HepG2 (cell line): ENCODE data around the gene CD300LF. TPM values are rescaled to one million over a fixed set of nuclear protein-coding genes. Genes with fewer than 3 reads are reported as not detected.

ENCODE experiments used
- ATAC-seq: fragments of 200-7000 bp; cut with Tn5 transposase; 3 replicates; pipeline ENCODE4 v1.9.1; 2020; ENCODE audit warnings: mild to moderate bottlenecking, moderate library complexity
- BruUV-seq: library from RNA; stranded (reverse); fragments of 400-500 nt; replicated peaks from 2 replicates; lab custom pipeline; 2021; lab: Mats Ljungman, UMichigan
- CTCF ChIA-PET: fragments of 300-600 bp; formaldehyde crosslinking; extraction: SDS; loops from one replicate; lab custom pipeline; 2021; ENCODE audit warnings: low total read pairs, inconsistent platforms, low intra/inter-chr PET ratio; lab: Yijun Ruan, JAX
- POLR2A ChIA-PET: fragments of 350-600 bp; sonication (Branson Sonifier 250); formaldehyde crosslinking; loops from one replicate; lab custom pipeline; 2020; ENCODE audit warnings: antibody characterized with exemption, inconsistent platforms; lab: Yijun Ruan, JAX
- DNase-seq: peaks from one replicate; pipeline ENCODE4 v3.0.0-alpha.2; 2015; ENCODE audit warnings: low spot score
- FAIRE-seq: peaks from 3 replicates; lab custom pipeline; 2011; peaks lifted over from hg19 to GRCh38; lab: Jason Lieb, UNC
- H2AFZ ChIP-seq: one replicate; pipeline ENCODE4 v1.6.1; 2011; ENCODE audit warnings: low read length, inconsistent platforms
- H3K27ac ChIP-seq: fragments of 300-600 bp; 3 replicates; pipeline ENCODE4 v1.8.0; 2011; ENCODE audit warnings: mixed run types, mild to moderate bottlenecking, mixed read lengths, low read length, inconsistent platforms; ENCODE audit not compliant: insufficient read depth; ENCODE audit errors: extremely low read length
- H3K27me3 ChIP-seq, 2 experiments: fragments of 200-600 bp in 1 of 2; 2 replicates in 1 of 2; 3 replicates in 1 of 2; pipeline versions ENCODE4 v1.6.0 to v1.8.0; 2011; ENCODE audit warnings: low read length in 2 of 2, mild to moderate bottlenecking in 2 of 2, moderate library complexity in 2 of 2, inconsistent platforms in 1 of 2; ENCODE audit not compliant: insufficient read depth in 2 of 2, control insufficient read depth in 1 of 2
- H3K36me3 ChIP-seq, 2 experiments: fragments of 200-600 bp in 1 of 2; replicated peaks in 1 of 2; 2 replicates in 1 of 2; 3 replicates in 1 of 2; pipeline versions ENCODE4 v1.5.1 to v1.8.0; 2011; ENCODE audit warnings: low read length in 2 of 2, inconsistent platforms in 1 of 2; ENCODE audit not compliant: insufficient read depth in 2 of 2, control insufficient read depth in 1 of 2
- H3K4me1 ChIP-seq: 2 replicates; pipeline ENCODE4 v1.5.1; 2012; ENCODE audit warnings: low read length, inconsistent platforms; ENCODE audit not compliant: insufficient read depth
- H3K4me2 ChIP-seq: 2 replicates; pipeline ENCODE4 v1.6.0; 2011; ENCODE audit warnings: low read depth, low read length, inconsistent platforms
- H3K4me3 ChIP-seq, 3 experiments: fragments of 200-600 bp in 1 of 3; sonication (generic), shearing (Covaris generic) in 1 of 3; replicated peaks in 1 of 3; 2 replicates each; pipeline ENCODE4 v1.5.1; 2011 to 2016; ENCODE audit warnings: low read length in 3 of 3, inconsistent platforms in 2 of 3, low read depth in 2 of 3, mild to moderate bottlenecking in 2 of 3, control low read depth in 1 of 3, mixed read lengths in 1 of 3; ENCODE audit not compliant: insufficient read depth in 1 of 3
- H3K79me2 ChIP-seq: one replicate; pipeline ENCODE4 v1.6.1; 2011; ENCODE audit warnings: low read length, inconsistent platforms; ENCODE audit not compliant: insufficient read depth
- H3K9ac ChIP-seq: 2 replicates; pipeline ENCODE4 v1.6.0; 2011; ENCODE audit warnings: mild to moderate bottlenecking, low read depth, low read length, inconsistent platforms; ENCODE audit not compliant: insufficient read depth
- H3K9me3 ChIP-seq: 2 replicates; pipeline ENCODE4 v1.5.1; 2012; ENCODE audit warnings: mild to moderate bottlenecking, low read length
- H4K20me1 ChIP-seq: 2 replicates; pipeline ENCODE4 v1.6.0; 2011; ENCODE audit warnings: inconsistent platforms, mild to moderate bottlenecking, low read length, moderate library complexity; ENCODE audit not compliant: insufficient read depth
- HHEX ChIP-seq: IDR thresholded peaks from 2 replicates; pipeline ENCODE4 v1.6.1; 2016; ENCODE audit warnings: control low read depth
- NR2C2 ChIP-seq: sonication (generic); formaldehyde crosslinking; IDR thresholded peaks from 2 replicates; pipeline ENCODE4 v1.4.0; 2020; ENCODE audit warnings: missing genetic modification reagents, mild to moderate bottlenecking, moderate library complexity, borderline replicate concordance
- SMC3 ChIP-seq: IDR thresholded peaks from 2 replicates; pipeline ENCODE4 v1.6.1; 2011; ENCODE audit warnings: low read length, improper control_type of control experiment
- ZNF256 ChIP-seq: sonication (generic); formaldehyde crosslinking; conservative IDR thresholded peaks from 2 replicates; pipeline ENCODE4 v1.4.0; 2020; ENCODE audit warnings: missing genetic modification reagents
- ZNF33A ChIP-seq: sonication (generic); formaldehyde crosslinking; IDR thresholded peaks from 2 replicates; pipeline ENCODE4 v1.5.1; 2020; ENCODE audit warnings: missing genetic modification reagents, mild to moderate bottlenecking, moderate library complexity, borderline replicate concordance
- WGBS: methylation state at CpG from one replicate; pipeline ENCODE4 v1.1.6; 2017; ENCODE audit warnings: low lambda C conversion rate; 5-methylcytosine and 5-hydroxymethylcytosine counted together
- in situ Hi-C: cut with HindIII; loops from 2 replicates; pipeline ENCODE4 v1.10.0; 2017; ENCODE audit warnings: low pct_unique_long_range_greater_than_20kb; ENCODE audit not compliant: extremely low pct_ligation_motif_present
- intact Hi-C: fragments of 100-400 bp; cut with micrococcal nuclease; formaldehyde crosslinking; loops from one replicate; pipeline ENCODE4 v1.10.0; 2022; ENCODE audit not compliant: unreplicated experiment
- polyA plus RNA-seq, 8 experiments: library from polyadenylated mRNA; depleted of rRNA in 3 of 8; stranded (reverse) in 7 of 8; unstranded in 1 of 8; fragments of >200 nt; fragmentation: Illumina TruSeq in 4 of 8; extraction: Trizol in 4 of 8; gene quantifications; 2 replicates each; pipeline versions ENCODE4 v1.2.1 to v1.2.3, GENCODE V29; 2011 to 2016; ENCODE audit warnings: low read depth in 4 of 8, missing spikeins in 1 of 8, mixed read lengths in 1 of 8; ENCODE audit not compliant: insufficient read depth in 1 of 8
- total RNA-seq, 5 experiments: library from RNA; depleted of rRNA; stranded (reverse); fragments of >200 nt; fragmentation: Illumina TruSeq; extraction: Trizol; gene quantifications; 2 replicates each; pipeline ENCODE4 v1.2.3, GENCODE V29; 2016; ENCODE audit warnings: low read depth in 1 of 5
- TF ChIP-seq, protein P1 (sequence below): sonication (generic); formaldehyde crosslinking; IDR thresholded peaks from 2 replicates; pipeline ENCODE4 v1.5.0; 2020; ENCODE audit warnings: mild to moderate bottlenecking, missing genetic modification reagents, borderline replicate concordance
- TF ChIP-seq, protein P2 (sequence below): sonication (generic); formaldehyde crosslinking; IDR thresholded peaks from 2 replicates; pipeline ENCODE4 v1.5.0; 2020; ENCODE audit warnings: mild to moderate bottlenecking, missing genetic modification reagents, borderline replicate concordance
- TF ChIP-seq, protein P3 (sequence below): sonication (generic); formaldehyde crosslinking; IDR thresholded peaks from 2 replicates; pipeline ENCODE4 v1.9.0; 2022; ENCODE audit warnings: missing genetic modification reagents, mild to moderate bottlenecking, borderline replicate concordance

CD300LF gene
- total and polyA plus RNA-seq, 2 of the 13 experiments (the other 11 are each of a cell fraction or from before 2014, with no cell fraction given), result not detected

DNA sequence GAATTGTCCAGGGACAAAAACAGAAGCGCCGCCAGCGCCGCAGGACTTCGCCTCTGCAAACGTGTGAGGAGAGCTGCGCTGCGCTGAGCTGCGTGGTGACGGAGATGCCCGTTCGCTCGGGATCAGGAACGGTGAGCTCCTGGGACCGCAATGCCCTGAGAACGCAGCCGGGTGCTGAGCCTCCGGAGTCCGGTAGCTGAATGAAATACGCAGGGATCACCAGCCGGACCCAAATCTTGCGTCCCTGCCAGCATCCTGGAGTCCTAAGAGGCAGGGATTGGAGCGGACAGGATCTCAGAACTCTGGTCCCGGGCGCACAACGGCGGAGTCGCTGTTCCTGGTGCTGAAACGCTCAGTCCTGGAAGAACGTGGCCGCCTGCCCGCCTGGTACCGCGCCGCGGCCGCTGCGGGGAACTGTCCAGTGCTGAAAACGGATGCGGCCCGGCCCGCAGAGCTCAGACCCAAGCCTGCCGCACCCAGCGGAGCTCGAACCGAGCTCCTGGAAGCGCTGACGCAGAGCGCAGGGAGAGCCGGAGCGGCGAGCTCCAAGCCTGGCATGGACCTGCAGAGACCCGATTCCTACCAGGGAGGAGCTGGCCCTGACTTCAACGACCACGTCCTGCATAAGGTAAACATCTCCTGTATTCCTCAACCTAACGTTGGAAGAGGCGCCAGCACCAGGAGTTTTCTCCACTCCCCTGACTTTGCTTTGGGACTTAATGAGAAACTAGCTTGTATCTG, 41.5 kb downstream of the CD300LF start:
- Histone ChIP-seq H3K79me2 (no peaks in the 10 kb centered on the region), H3K27ac (no peak overlapping the region), H4K20me1 (peaks cover 4% of the 10 kb centered on the region), H3K36me3 (no peaks in the 10 kb centered on the region), H3K4me2 (no peak overlapping the region), H3K9me3 (no peaks in the 10 kb centered on the region), H3K4me1 (no peaks in the 10 kb centered on the region), H3K9ac (no peak overlapping the region), H2AFZ (no peak overlapping the region), H3K4me3 (no peak overlapping the region), H3K27me3 (peaks cover 0 to 5% of the 10 kb centered on the region in 2 experiments; a peak in 2 of 5 replicates)
- intact Hi-C loops (no loop called here), in situ Hi-C loops (no loop called here)
- WGBS, result 67% methylated on average over 32 of the region's 57 CpGs
- ChIA-PET POLR2A (interaction anchor here (1.5 kb wide), 1 partner anchor 65 kb away, joined by 6 read pairs; no protein-coding TSS in a partner anchor), CTCF (no interaction called here)
- DNase-seq (peak; percentile 67), FAIRE-seq (peak; percentile 47), ATAC-seq (peak; percentile 98)
- no TSS peak for BruUV-seq
- TF ChIP-seq SMC3, result no peak
- TF ChIP-seq NR2C2 (CRISPR knock-in tag), result peak; percentile 71
- TF ChIP-seq, protein P1, sequence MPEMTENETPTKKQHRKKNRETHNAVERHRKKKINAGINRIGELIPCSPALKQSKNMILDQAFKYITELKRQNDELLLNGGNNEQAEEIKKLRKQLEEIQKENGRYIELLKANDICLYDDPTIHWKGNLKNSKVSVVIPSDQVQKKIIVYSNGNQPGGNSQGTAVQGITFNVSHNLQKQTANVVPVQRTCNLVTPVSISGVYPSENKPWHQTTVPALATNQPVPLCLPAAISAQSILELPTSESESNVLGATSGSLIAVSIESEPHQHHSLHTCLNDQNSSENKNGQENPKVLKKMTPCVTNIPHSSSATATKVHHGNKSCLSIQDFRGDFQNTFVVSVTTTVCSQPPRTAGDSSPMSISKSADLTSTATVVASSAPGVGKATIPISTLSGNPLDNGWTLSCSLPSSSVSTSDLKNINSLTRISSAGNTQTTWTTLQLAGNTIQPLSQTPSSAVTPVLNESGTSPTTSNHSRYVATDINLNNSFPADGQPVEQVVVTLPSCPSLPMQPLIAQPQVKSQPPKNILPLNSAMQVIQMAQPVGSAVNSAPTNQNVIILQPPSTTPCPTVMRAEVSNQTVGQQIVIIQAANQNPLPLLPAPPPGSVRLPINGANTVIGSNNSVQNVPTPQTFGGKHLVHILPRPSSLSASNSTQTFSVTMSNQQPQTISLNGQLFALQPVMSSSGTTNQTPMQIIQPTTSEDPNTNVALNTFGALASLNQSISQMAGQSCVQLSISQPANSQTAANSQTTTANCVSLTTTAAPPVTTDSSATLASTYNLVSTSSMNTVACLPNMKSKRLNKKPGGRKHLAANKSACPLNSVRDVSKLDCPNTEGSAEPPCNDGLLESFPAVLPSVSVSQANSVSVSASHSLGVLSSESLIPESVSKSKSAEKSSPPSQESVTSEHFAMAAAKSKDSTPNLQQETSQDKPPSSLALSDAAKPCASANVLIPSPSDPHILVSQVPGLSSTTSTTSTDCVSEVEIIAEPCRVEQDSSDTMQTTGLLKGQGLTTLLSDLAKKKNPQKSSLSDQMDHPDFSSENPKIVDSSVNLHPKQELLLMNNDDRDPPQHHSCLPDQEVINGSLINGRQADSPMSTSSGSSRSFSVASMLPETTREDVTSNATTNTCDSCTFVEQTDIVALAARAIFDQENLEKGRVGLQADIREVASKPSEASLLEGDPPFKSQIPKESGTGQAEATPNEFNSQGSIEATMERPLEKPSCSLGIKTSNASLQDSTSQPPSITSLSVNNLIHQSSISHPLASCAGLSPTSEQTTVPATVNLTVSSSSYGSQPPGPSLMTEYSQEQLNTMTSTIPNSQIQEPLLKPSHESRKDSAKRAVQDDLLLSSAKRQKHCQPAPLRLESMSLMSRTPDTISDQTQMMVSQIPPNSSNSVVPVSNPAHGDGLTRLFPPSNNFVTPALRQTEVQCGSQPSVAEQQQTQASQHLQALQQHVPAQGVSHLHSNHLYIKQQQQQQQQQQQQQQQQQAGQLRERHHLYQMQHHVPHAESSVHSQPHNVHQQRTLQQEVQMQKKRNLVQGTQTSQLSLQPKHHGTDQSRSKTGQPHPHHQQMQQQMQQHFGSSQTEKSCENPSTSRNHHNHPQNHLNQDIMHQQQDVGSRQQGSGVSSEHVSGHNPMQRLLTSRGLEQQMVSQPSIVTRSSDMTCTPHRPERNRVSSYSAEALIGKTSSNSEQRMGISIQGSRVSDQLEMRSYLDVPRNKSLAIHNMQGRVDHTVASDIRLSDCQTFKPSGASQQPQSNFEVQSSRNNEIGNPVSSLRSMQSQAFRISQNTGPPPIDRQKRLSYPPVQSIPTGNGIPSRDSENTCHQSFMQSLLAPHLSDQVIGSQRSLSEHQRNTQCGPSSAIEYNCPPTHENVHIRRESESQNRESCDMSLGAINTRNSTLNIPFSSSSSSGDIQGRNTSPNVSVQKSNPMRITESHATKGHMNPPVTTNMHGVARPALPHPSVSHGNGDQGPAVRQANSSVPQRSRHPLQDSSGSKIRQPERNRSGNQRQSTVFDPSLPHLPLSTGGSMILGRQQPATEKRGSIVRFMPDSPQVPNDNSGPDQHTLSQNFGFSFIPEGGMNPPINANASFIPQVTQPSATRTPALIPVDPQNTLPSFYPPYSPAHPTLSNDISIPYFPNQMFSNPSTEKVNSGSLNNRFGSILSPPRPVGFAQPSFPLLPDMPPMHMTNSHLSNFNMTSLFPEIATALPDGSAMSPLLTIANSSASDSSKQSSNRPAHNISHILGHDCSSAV (CRISPR knock-in tag), result peak; percentile 100
- TF ChIP-seq, protein P2, sequence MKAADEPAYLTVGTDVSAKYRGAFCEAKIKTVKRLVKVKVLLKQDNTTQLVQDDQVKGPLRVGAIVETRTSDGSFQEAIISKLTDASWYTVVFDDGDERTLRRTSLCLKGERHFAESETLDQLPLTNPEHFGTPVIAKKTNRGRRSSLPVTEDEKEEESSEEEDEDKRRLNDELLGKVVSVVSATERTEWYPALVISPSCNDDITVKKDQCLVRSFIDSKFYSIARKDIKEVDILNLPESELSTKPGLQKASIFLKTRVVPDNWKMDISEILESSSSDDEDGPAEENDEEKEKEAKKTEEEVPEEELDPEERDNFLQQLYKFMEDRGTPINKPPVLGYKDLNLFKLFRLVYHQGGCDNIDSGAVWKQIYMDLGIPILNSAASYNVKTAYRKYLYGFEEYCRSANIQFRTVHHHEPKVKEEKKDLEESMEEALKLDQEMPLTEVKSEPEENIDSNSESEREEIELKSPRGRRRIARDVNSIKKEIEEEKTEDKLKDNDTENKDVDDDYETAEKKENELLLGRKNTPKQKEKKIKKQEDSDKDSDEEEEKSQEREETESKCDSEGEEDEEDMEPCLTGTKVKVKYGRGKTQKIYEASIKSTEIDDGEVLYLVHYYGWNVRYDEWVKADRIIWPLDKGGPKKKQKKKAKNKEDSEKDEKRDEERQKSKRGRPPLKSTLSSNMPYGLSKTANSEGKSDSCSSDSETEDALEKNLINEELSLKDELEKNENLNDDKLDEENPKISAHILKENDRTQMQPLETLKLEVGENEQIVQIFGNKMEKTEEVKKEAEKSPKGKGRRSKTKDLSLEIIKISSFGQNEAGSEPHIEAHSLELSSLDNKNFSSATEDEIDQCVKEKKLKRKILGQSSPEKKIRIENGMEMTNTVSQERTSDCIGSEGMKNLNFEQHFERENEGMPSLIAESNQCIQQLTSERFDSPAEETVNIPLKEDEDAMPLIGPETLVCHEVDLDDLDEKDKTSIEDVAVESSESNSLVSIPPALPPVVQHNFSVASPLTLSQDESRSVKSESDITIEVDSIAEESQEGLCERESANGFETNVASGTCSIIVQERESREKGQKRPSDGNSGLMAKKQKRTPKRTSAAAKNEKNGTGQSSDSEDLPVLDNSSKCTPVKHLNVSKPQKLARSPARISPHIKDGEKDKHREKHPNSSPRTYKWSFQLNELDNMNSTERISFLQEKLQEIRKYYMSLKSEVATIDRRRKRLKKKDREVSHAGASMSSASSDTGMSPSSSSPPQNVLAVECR (CRISPR knock-in tag), result peak; percentile 100
- peak; percentile 71; the same call in 1 of the 2 replicates for TF ChIP-seq HHEX (CRISPR knock-in tag)
- peak; percentile 100 for TF ChIP-seq ZNF256 (CRISPR knock-in tag)
- TF ChIP-seq, protein P3, sequence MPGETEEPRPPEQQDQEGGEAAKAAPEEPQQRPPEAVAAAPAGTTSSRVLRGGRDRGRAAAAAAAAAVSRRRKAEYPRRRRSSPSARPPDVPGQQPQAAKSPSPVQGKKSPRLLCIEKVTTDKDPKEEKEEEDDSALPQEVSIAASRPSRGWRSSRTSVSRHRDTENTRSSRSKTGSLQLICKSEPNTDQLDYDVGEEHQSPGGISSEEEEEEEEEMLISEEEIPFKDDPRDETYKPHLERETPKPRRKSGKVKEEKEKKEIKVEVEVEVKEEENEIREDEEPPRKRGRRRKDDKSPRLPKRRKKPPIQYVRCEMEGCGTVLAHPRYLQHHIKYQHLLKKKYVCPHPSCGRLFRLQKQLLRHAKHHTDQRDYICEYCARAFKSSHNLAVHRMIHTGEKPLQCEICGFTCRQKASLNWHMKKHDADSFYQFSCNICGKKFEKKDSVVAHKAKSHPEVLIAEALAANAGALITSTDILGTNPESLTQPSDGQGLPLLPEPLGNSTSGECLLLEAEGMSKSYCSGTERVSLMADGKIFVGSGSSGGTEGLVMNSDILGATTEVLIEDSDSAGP (CRISPR knock-in tag), result peak; percentile 98
- peak; percentile 99 for TF ChIP-seq ZNF33A (CRISPR knock-in tag)
